Activated CD8-positive, alpha-beta memory T cell treated with anti-CD3 and anti-CD28 coated beads, Interleukin-2, amount 50 U/mL, for 4 hours (primary cell): ENCODE results near the gene PC.

Experiments
- DNase-seq: peaks from one replicate; pipeline ENCODE4 v3.0.0-alpha.2; 2020

PC gene

DNA sequence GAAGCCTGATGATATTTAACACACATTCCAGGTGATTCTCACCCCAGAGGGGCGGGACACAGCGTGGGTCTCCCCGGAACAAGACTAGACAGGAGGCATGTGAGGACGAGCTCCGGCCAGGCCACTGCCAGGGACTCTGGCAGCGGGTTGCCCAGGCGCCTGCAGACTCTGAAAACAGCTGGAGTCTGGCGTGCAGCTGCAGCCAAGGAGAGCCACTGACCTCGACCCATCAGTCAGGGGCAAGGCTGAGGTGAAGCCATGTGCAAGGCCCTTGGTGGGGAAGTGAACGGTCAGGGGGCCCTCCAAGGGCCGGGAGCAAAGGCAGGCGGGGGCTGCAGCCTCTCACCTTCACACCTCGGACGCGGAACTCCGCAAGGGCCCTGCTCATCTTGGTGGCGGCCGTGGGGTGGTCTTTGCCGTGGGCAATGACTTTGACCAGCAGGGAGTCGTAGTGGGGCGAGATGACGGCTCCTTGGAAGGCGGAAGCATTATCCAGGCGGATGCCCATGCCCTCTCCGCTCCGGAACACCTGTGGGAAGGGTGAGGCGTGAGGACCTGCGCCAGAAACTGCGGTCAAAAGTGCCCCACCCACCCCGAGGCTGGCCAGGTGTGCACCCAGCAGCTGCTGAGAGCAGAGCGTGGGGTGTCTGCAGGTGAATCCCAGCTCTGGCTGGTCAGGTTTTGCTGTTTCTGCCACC, 94.6 kb downstream of the PC start:
- DNase-seq = no peak

DNA sequence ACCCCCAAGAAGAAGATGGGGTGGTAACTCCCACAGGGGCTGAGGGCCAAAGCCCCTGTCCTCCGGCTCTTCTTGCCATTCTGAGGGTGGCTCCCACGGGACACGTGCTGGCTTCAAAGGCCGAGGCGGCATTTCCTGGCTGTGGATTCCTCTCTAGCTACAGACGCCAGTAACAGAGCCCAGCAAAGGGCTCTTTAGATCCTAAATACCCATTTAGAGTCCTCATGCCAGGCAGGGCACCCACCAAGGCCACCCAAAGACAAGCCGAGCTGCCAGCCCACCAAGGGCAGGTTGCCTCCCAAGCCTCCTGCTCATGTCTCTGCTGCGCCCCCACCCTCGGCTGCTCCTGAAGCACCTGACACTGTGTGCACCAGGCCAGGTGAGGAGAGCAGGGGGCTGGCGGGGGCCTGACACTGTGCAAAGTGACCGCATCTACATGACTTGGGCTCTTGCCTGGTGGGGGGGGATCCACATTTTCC, 95.6 kb downstream of the PC start:
- no peak for DNase-seq

DNA sequence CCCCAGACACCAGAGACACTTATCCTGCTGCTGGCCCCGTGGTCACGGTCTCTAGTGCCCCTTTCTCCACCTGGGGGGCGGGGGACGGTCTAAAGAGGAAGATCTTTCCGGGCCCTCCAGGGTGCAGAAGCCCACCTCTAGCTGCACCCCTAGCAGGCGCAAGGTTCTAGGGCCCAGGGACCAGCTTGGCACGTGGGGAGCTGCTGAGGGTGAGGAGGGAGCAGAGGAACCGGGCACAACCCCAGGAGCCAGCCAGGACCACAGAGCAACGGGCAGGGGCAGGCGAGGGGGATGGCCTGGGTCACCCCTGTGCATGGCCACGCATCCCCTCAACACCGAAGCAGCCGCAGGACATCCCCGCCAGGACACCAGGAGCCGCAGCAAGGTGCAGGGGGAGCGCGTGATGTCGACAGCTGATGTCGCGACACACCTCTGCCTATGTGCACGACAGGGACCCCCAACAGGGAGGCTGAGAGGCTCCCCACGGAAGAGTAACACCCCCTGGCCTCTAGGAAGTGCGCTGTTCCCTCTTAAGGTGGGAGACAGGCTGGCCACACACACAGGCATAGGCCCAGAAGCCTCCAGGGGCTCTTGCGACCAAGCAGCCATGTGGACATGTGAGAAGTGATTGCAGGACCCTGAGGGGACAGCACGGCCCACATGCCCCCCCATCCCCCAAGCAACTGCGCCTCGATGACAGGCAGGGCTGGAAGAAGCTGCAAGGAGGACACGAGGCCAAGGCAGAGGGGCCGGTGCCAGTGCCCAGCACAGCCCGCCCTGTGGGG, 96.2 kb downstream of the PC start:
- DNase-seq = no peak

DNA sequence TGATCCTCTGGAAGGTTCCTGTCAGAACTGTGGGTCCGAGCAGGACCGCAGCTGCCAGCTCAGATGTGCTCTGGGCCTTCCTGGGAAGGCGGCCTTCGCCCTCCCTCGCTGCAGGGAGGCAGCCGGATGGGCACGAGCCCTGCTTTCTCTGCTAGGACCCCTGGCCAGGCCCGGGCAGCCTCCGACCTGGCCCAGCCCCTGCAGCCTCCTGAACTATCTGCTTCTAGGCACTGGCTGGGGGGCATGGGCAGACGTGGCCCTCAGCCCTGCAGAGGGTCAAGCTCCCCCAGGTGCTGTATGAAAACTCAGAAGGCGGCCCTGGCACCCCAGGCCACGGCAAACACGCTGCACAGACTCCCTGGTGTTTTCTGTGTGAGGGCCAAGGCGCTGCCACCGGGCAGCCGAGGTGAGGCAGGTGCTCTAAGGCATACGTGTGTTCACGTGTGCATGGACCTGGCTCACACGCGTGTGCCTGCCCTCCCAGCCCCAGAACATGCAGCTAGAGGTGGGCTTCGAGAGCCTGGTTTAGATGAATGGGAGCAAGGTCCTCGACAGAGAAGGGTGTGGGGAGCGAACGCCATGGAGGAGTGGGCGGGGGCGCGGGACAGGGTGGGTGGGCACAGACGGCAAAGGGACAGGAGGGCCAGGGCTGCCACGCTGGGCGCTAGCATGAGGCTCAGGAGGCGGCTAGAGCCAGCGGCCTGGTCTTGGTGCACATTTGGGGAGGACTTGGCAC, 97.0 kb downstream of the PC start:
- no peak for DNase-seq

DNA sequence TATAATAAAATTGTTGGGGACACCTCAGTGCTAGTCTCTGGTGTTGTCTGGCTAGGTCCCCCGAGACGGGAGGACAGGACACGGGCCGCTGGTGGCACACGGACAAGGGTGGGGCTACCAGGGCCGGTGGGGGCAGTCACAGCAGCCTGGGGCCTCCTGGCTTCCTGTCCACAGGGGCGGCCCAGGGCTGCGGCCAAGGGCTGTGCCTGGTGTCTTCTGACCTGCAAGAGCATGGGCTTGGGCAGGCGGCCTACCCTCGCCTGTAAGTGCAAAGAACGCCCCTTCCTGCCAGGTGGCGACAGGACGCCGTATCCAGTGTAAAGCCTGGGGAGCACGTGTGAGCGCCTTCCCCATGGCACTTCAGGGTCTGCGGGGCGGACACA, 97.7 kb downstream of the PC start:
- DNase-seq = no peak

DNA sequence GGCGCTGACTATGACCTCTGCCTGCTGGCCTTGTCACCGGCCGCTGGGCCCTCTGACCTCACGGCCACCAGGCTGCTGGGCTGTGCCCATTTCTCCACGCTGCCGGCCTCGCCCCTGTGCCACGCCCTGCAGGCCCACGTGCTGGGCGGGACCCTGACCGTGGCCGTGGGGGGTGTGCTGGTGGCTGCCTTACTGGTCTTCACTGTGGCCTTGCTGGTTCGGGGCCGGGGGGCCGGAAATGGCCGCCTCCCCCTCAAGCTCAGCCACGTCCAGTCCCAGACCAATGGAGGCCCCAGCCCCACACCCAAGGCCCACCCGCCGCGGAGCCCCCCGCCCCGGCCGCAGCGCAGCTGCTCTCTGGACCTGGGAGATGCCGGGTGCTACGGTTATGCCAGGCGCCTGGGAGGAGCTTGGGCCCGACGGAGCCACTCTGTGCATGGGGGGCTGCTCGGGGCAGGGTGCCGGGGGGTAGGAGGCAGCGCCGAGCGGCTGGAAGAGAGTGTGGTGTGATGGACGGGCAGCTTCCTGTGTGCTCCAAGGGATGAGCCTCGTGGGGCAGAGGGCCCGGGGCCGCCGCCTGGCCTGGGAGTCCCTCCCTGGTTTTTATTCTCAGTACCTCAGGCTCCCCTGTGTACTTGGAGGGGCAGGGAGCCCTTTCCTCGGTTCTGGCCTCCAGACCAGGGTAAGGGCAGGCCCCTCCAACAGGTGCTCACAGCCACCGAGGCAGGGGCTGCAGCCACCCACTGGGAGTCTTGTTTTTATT, 98.3 kb downstream of the PC start:
- no peak for DNase-seq

DNA sequence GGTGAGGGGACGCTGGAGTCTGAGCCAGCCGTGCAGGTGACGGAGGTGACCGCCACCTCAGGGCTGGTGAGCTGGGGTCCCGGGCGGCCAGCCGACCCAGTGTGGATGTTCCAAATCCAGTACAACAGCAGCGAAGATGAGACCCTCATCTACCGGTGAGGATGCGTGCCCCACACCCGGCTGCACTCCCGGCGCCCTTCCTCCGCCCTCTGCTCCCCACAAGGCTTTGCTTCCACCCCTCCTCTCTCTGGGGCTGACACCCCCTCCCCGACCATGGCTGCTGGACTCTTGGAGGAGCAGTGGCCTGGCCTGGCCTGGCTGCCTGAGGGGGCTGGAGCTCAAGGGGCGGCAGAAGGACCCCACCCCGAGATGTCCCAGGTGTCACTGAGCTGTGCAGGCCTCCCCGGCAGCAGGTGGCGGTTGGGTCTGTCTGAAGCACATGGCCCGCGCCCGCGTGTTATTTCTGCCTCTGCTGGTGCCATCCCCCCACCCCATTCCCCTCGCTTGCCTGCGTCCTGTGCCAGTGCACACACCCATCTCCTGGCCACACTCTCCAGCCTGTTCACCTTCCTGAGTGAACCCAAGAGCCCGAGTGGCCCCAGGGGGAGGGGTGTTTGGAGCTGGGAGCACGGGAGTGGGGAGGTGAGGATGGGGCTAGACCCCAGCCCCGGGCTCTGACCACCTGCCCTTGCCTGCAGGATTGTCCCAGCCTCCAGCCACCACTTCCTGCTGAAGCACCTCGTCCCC, 99.1 kb downstream of the PC start:
- no peak for DNase-seq

DNA sequence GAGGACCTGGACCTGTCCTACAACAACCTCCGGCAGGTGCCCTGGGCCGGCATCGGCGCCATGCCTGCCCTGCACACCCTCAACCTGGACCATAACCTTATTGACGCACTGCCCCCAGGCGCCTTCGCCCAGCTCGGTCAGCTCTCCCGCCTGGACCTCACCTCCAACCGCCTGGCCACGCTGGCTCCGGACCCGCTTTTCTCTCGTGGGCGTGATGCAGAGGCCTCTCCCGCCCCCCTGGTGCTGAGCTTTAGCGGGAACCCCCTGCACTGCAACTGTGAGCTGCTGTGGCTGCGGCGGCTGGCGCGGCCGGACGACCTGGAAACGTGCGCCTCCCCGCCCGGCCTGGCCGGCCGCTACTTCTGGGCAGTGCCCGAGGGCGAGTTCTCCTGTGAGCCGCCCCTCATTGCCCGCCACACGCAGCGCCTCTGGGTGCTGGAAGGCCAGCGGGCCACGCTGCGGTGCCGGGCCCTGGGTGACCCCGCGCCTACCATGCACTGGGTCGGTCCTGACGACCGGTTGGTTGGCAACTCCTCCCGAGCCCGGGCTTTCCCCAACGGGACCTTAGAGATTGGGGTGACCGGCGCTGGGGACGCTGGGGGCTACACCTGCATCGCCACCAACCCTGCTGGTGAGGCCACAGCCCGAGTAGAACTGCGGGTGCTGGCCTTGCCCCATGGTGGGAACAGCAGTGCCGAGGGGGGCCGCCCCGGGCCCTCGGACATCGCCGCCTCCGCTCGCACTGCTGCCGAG, 99.8 kb downstream of the PC start:
- DNase-seq = no peak

DNA sequence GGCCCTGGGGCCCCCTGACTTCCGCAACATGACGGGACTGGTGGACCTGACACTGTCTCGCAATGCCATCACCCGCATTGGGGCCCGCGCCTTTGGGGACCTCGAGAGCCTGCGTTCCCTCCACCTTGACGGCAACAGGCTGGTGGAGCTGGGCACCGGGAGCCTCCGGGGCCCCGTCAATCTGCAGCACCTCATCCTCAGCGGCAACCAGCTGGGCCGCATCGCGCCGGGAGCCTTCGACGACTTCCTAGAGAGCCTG, 100.3 kb downstream of the PC start:
- no peak for DNase-seq

DNA sequence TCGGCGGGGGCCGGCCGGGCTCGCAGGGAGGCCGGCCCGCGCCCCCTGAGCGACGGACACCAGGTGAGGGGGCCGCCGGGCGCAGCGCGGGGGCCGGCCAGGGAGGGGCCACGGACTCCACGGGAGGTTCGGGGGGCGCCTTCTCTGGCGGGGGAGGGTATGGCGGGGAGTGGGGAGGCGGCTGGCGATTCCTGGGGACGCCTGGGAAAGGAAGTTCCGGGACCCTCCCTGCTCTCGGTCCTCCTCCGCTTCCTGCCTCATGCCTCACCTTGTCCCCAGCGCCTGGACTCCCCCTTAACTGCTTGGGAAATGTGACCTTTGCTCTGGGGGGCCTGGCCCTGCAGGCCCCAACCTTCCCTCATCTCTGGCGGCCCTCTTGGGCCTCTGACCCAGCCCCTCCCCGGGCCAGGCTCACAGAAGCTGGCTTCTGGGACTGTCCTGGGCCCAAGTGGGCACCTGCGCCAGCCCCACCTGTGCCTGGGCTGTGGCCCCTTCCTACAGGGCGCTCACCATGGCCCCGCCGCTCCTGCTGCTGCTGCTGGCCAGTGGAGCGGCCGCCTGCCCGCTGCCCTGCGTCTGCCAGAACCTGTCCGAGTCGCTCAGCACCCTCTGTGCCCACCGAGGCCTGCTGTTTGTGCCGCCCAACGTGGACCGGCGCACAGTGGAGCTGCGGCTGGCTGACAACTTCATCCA, 100.8 kb downstream of the PC start:
- no peak for DNase-seq

DNA sequence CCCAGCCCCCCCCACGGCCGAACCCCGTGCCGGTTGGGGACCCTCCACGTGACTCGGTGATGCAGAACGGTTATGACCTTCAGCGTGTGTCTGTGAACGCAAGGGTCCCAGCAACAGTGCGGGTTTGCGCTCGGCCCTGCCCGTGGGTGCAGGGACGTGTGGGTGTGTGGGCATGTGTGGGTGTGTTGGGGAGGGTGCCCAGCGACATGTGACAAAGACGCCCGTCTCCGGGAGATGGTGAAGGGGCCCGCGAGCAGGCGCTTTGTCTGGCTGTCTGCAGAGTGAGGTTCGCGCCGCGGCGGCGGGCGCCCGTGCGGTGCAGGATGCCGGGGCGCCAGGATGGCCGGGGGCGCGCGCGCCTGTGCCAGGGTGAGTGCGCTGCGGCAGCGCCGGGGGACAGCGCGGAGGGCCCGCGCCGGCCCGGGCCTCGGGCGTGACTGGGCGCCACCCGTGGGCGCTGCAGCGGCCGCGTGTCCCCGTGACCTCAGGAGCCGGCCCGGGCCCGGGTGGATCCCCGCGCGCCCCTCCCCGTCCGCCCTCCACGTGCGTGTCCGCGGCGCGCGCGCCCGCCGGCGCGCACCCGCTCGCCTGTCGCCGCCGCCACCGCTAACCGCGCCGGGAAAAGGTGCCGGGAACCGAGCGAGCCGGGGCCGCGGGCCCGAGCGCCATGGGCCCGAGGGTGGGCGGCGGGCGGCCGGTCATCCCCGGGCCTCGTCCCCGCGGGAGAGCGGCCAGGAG, 101.5 kb downstream of the PC start, which contains the start of gene LRFN4:
Gene LRFN4, plus strand, starts transcription at position 569 of the 738 bp plus-strand sequence. CDS start 681 bp downstream, outside the sequence.
- peak; percentile 69 for DNase-seq

DNA sequence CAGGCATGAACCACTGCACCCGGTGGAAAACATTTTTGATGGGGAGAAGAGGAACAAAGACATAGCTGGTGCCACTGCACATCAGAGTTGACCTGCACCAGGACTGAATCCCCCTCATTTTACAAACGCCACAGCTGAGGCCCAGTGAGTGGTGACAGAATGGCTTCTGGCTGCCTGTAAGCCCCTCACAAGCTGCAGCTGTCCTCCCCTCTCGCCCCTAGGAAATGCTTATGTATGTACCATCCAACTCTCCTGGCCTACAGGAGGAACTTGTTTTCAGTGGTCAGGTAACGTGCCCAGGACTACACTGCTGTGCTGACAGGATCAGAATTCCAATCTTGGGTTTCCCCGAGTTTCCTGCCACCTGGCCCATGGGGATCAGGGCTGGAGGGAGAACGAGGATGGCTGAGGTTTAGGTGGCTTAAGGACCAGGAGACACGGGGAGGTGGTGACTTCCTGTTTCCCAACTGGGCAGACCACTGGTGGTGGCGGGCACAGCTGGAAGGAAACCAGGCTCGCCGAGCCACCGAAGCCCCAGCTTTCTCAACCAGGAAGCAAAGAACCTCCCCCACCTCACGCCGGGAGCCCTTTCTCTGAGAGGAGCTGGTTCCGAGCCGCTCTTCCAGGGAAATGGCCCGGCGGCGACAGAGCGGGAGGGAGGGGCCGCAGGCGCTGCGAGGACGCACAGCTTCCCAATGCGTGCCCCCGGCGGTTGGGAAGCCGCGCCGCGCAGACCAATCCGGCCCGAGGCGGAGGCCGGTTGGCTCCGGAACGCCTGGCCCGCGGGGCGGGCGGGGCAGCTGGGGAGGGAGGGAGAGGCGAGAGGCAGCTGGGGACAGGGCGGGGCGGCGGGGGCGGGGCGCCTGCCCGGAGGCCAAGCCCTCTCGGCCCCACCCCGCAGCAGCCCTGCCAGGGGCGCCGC, 102.3 kb downstream of the PC start:
- no peak for DNase-seq

DNA sequence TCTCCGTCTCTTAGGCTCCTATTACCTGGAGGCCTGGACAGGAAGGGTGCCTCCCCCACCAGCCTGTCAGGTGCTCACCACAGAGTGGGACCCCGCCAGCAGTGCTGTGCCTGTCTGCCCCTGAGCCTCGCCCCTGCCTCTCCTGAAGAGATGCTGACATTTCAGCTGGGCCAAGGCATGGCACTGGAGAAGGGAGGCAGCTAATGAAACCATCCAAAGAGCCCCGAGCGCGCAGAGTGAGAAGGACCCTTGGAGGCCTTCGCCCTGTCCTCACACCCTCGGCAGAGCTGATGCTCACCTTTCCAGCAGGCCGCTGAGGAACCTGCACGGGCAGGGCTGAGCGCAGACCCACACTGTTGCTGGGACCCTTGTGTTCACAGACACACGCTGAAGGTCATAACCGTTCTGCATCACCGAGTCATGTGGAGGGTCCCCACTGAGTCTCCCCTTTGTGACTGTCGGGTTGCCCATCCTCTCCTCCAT, 103.4 kb downstream of the PC start:
- no peak for DNase-seq

DNA sequence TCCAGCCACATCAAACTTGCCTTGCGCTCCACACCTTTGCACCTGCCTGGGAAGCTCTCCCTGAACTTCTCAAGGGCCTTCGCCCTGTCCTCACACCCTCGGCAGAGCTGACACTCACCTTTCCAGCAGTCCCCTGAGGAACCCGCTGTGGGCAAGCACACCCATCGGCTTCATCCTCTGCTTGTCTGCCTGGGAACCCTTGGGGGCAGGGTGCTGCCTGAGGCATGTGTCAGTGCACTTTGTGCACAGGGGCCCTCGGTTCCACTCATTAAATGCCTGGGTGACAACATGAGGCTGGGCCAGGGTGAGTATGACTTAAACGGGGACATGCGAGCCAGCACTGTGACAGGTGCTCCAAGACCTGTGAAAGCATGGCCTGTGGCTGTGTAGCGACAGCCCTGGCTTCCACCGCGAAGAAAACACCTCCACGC, 103.9 kb downstream of the PC start:
- no peak for DNase-seq

DNA sequence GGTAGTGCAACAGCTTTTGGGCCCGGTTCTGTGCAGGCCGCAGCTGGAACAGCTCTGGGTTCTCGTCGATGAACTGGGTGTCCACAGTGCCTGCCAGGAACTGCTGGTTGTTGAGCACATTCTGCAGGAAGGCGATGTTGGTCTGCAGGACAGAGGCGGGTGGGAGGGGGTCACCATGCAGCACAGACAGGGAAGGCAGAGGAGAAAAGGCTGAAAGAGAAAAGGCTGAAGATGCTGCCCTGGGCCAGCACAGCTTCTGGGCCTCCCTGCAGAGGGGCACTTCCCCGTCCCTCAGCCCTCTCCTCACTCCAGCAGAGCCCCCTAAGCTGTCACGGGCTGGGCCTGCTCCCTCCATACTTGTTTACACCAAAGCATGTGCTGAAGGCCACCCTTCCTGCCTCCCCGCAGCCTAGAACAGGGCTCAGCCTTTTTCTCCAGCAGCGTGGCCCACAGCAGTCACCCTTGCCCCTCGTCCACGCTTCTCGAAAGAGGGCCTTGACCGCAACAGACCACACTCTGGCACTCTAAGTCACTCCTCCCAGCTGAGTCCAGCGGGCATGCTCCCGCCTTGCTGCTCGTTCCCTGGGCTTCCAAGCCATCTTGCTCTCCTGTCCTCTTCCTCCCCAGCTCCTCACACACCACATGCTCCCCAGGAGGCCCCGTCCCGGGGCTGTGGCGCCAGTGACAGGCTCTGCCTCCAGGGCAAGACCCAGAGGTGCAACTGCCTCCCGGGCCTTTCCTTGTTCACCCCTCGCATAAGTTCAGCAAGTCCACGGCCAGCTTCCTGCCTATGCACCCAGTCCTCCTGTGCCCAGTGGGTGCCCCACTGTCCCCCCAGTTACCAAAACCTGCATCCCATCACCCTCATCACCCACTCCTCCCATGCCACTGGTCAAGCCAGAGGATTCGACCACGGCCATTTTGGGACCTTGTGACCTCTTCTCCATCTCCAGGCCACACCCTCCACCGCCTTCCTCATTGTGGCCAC, 104.6 kb downstream of the PC start:
- no peak for DNase-seq

DNA sequence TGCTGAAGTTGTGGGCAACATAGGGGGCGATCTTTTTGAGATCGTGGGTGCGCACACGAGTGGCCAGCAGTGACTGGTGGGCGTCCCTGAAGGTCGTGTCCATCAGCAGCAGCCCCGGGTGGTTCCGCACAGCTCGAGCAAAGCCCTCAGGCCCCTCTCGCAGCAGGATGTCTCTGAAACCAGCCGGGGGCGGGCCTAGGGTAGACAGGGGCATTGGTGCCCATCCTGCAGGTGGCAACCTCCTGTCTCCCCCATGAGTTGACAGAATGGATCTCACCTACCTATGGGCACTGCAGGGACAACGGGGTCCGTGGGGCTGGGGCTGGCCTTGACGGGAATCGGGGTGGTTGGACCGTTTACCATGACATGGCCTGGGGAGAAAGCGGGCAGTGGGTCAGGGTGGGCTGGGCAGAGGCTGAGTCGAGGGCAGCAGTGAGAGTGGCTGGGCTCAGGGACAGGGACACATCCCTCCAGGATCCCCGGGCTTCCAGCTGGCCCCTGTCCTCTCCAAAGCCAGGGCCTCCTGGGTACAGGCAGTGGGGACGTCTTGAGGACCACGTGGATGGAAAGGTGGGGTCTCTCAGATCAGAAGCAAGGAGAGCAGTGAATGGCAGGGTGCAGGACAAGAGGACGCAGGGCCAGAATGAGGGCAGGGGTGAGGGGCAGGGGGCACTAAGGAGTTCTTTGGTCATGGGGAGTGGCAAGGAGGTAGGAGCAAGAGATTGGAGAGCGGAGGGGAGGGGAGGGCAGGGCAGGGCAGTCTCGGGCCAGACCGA, 105.5 kb downstream of the PC start:
- no peak for DNase-seq
